Measurements from ENCODE around the gene TAOK1.

DNA sequence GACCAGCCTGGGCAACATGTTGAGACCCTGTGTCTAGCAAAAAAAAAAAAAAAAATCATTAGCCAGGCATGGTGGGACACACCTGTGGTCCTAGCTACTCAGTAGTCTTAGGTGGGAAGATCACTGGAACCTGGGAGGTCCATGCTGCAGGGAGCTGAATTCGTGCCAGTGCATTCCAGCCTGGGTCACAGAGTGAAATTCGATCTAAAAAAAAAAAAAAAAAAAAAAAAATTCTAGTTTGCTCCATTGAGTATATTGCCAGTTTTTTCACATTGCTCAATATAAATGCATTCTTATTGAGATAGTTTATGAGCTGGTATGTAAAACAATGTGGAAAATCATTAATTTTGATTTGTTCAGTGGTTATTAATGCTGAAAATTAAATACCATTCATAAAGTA lies 124.6 kb downstream of the TAOK1 start:
- TF ChIP-seq CTCF (IDR thresholded peaks at IDR 0.05; ENCODE audit: low read depth, low read length, missing input control): no peak
- no peak for TF ChIP-seq SP1 (IDR thresholded peaks at IDR 0.05)
- no peak for TF ChIP-seq YY1 (IDR thresholded peaks at IDR 0.05)
- TF ChIP-seq, protein P1, sequence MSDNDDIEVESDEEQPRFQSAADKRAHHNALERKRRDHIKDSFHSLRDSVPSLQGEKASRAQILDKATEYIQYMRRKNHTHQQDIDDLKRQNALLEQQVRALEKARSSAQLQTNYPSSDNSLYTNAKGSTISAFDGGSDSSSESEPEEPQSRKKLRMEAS (IDR thresholded peaks at IDR 0.05): no peak
- no peak for TF ChIP-seq NR2F2 (IDR thresholded peaks at IDR 0.05)
- TF ChIP-seq RAD21 (IDR thresholded peaks at IDR 0.05): no peak
- TF ChIP-seq TAF1 (conservative IDR thresholded peaks at IDR 0.05): no peak
- no peak for TF ChIP-seq REST (IDR thresholded peaks at IDR 0.05)
- TF ChIP-seq EGR1 (IDR thresholded peaks at IDR 0.05; ENCODE audit: low read depth in 2 of 2): no peak
- TF ChIP-seq ZBTB33 (IDR thresholded peaks at IDR 0.05): no peak
- TF ChIP-seq RXRA (IDR thresholded peaks at IDR 0.05): no peak
- TF ChIP-seq JUND (IDR thresholded peaks at IDR 0.05): no peak
- TF ChIP-seq, protein P2, sequence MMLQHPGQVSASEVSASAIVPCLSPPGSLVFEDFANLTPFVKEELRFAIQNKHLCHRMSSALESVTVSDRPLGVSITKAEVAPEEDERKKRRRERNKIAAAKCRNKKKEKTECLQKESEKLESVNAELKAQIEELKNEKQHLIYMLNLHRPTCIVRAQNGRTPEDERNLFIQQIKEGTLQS (IDR thresholded peaks at IDR 0.05): no peak

All from liver (tissue), 3 donors.